NCI-H446 (cell line): Measurements from ENCODE around the gene TRIB2.

Experiments used
- DNase-seq, 2 experiments: peaks; one replicate each; lab custom pipeline; 2025; lab: John Stamatoyannopoulos, UW

The TRIB2 gene

DNA sequence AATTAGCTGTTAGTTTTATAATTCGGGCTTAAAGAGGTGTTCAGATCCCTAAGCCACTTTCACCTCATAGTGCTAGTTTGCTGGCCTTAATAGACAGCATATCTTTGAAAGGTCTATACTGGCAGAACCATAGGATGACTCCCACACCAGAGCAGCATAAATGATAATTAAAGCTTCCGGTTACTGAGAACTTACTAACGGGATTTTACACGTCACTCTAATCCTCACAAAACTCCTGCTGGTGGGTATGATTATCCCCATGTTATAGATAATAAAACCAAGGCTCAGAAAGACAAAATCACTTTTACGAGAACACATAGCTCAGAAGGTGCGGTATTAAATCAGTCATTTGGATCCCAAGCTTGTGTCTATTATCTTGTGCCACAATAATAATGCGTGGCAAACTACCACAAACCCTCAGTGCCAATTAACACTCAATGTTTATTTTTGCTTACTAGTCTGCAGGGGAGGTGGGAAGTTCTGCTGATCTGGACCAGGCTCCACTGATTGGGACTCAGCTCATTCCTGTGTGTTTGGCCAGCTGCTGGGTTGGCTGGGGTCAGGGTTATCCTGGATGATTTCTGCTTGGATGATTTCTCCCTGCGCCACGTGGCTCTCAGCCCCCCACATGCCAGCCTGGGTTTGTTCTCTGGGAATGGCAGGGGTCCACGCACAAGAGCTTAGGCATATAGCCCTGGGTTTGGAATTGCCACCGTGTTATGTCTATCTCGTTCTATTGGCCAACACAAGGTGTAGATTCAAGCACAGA lies 62.3 kb downstream of the TRIB2 start:
- no peak for DNase-seq

DNA sequence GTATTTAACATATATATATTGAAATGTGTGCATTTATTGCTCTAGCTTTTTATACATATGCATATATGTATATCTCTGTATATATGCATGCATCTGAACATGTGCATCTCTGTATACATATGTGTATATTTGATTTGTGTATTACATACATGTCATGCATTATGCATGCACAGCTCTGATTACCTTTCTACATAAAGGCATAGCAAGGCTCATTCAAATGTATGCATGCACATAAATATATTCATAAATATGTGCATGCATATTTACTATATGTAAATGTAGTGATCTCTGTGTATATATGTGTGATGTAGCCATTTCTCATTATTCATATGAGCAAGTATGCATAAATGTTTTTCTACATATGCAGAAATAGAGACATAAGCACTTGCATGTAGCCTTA lies 64.6 kb downstream of the TRIB2 start:
- DNase-seq: no peak

DNA sequence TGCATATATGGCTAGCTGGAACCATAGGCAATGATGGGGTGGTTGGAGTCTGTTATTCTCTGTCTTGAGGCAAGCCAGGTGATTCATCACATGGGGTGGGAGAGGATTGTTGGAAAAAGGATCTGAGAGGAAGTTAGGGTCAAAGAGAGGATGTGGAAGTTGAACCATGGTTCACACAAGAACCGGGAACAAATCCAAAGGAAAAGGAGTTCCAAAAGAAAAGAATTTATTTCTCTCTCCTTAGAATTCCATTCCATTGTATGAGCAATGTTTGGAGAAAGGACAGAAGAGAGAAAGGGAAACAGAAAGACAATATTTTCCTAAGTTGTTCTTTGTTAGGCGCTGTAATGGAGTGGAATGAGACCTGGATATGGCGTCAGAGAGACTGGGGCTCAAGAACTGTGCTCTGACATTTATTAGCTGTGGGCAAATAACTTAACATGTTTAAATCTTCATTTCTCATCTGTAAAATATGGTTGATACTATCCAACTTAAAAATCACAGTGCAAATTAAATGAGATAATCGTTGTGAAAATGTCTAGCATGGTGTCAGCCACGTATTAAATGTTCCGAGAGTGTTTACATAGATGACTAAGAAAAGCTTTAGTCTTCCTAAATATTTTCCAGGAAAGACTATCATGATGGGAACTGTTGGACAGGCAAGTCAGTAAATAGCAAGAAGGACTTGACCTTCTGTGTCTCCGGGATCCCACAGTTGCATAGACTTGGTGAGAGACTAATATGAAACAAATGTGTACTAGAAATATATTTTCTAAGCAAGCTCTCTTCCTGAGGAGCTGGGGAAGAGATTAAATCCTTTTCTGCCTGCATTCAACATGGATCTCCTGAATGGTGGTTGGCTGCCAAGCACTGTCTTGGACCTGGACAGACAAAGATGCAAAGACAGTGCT lies 71.4 kb downstream of the TRIB2 start:
- no peak for DNase-seq

DNA sequence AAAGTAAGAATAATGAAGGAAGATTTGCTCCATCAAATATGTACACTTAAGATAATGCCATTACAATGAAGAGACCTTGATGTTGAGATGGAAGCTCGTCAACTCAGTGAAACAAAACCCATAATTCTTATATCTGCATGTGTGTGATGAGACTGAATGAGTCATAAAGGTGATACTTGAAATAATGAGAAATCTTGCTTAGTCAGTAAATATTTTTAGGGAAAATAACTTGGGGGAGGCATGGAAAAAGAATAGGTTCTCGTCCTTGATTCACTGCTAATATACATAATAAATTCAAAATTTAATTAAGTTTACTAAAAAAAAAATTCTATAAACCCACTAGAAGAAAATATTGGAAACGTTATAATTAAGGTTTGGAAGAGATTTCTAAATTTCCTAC lies 75.2 kb downstream of the TRIB2 start:
- no peak for DNase-seq
